Effector CD8-positive, alpha-beta T cell (primary cell): Measurements from ENCODE around the gene NMB.

Source experiments
- DNase-seq: peaks from one replicate; lab custom pipeline; 2025; lab: John Stamatoyannopoulos, UW

NMB gene

DNA sequence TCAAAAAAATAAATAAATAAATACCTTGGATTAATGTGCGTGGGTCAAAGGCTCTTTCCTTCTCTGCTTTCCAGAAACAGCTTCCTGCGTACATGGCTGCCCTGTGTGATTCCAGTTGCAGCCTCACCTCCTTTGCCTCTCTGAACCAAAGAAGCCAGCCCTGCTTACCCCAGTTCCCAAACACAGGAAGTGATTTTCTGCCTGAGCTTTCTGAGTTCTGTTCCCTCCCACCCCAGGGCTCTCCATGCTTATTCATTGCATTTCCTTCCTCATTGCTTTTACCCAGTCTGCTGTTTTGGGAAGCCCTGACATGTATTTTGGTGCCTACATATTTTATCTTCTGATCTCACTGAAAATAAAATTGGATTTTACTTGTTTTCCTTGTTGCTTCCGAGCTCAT is 41.8 kb downstream of the NMB start:
- DNase-seq = no peak

GRCh38 chr15:84611631-84612030 is 46.4 kb downstream of the NMB start:
- no peak for DNase-seq

DNA sequence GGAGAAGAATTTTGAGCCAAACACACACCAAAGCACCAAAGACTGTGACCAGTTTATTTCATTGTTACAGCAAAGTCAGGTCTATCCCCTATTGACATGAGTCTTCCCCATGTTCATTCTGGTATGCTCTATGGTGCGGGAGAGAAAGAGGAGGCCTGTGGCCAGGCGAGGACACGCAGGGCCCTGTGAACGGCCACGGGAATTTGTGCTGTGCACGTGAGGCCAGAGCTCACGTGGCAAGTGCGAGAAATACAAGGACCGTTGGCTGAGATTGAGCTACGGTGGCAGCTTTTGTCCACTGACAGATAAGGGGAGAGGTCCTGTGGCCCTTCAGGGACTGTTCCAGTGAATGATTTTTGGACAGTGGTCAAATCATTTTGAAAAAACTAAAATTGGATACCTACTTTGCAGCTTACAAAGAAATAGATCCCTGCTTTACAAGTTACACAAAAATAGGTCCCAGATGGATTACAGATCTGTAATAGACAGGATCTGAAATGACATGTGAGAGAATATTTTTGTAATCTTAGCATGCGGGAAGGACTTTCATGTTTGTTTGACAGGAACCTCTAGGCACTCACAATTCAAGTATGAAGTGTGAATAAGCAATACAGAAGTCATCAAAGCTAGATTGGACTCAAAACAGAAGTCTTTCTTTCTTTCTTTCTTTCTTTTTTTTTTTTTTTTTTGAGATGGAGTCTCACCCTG is 48.0 kb downstream of the NMB start:
- no peak for DNase-seq

DNA sequence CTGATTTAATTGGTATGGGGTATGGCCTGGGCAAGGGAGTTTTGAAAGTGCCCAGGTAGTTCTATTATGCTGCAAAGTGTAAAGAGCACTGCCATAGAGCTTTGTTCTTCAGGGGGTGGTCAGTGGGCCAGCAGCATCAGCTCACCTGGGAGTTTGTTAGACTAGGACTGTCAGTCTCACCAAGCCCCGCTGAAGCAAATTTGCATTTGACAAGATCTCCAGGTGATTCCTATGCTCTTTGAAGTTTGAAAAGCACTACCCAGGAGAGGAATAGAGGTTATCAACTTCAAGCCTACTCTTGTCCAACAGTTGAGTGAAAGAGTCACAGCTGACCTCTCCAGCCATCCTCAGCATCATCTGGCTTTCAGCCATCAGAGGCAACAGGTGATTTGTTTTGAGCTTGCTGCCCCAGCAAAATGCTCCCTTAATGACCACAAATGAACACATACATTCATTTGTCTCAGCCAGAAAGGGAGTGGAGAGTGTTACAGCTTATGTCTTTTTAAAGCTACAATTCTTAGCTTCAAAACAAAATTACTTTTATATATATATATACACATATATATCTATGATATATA is 49.2 kb downstream of the NMB start:
- DNase-seq = no peak

- no peak for DNase-seq
Measured at GRCh38 chr15:84606653-84607120, 51.3 kb downstream of the NMB start.

- no peak for DNase-seq
Measured at GRCh38 chr15:84605554-84605882, 52.5 kb downstream of the NMB start.
